Stimulated activated naive CD8-positive, alpha-beta T cell treated with anti-CD3 and anti-CD28 coated beads, Interleukin-15, Interleukin-2, amounts not matched to agents 100 ng/mL and 50 ng/mL, for 24 hours (primary cell): Measurements from ENCODE around the gene GNG4.

Source experiments
- H3K27ac Mint-ChIP-seq: one replicate; pipeline ENCODE4 v1.8.0; 2021; ENCODE audit warnings: mild to moderate bottlenecking, mixed read lengths
- H3K27me3 Mint-ChIP-seq: one replicate; pipeline ENCODE4 v1.8.0; 2021; ENCODE audit warnings: mixed read lengths
- H3K36me3 Mint-ChIP-seq: one replicate; pipeline ENCODE4 v1.8.0; 2021; ENCODE audit warnings: low read depth, mixed read lengths
- H3K4me1 Mint-ChIP-seq: one replicate; pipeline ENCODE4 v1.8.0; 2021; ENCODE audit warnings: low read depth, mixed read lengths
- H3K4me3 Mint-ChIP-seq: one replicate; pipeline ENCODE4 v1.8.0; 2021; ENCODE audit warnings: mild to moderate bottlenecking, mixed read lengths
- H3K9me3 Mint-ChIP-seq: one replicate; pipeline ENCODE4 v1.8.0; 2021; ENCODE audit warnings: mixed read lengths

Gene GNG4

GRCh38 chr1:235516862-235517446, 132.6 kb downstream of the GNG4 start:
- Mint-ChIP-seq H3K4me3 (no peak overlapping the region), H3K27ac (no peak overlapping the region), H3K27me3 (peaks cover 10% of the 10 kb centered on the region), H3K4me1 (peaks cover 8% of the 10 kb centered on the region), H3K36me3 (no peaks in the 10 kb centered on the region), H3K9me3 (no peaks in the 10 kb centered on the region)

GRCh38 chr1:235515844-235516512, 133.6 kb downstream of the GNG4 start:
- H3K27ac Mint-ChIP-seq = no peak overlapping the region
- H3K9me3 Mint-ChIP-seq = no peaks in the 10 kb centered on the region

GRCh38 chr1:235513495-235514366, 135.9 kb downstream of the GNG4 start:
- Mint-ChIP-seq H3K27ac (no peak overlapping the region), H3K4me1 (peaks cover 8% of the 10 kb centered on the region), H3K4me3 (no peak overlapping the region), H3K36me3 (no peaks in the 10 kb centered on the region), H3K27me3 (peaks cover 7% of the 10 kb centered on the region), H3K9me3 (no peaks in the 10 kb centered on the region)

More at GRCh38 chr1:235515844-235516512, 133.6 kb downstream of the GNG4 start:
- peaks cover 8% of the 10 kb centered on the region for H3K4me1 Mint-ChIP-seq
- no peak overlapping the region for H3K4me3 Mint-ChIP-seq
- H3K36me3 Mint-ChIP-seq = no peaks in the 10 kb centered on the region
- peaks cover 10% of the 10 kb centered on the region for H3K27me3 Mint-ChIP-seq

GRCh38 chr1:235511470-235512240, 137.9 kb downstream of the GNG4 start:
- H3K27ac Mint-ChIP-seq = no peak overlapping the region
- peaks cover 7% of the 10 kb centered on the region for H3K27me3 Mint-ChIP-seq
- H3K4me1 Mint-ChIP-seq = peaks cover 13% of the 10 kb centered on the region
- no peaks in the 10 kb centered on the region for H3K36me3 Mint-ChIP-seq
- H3K9me3 Mint-ChIP-seq = no peaks in the 10 kb centered on the region
- no peak overlapping the region for H3K4me3 Mint-ChIP-seq

GRCh38 chr1:235510823-235511222, 138.8 kb downstream of the GNG4 start:
- H3K36me3 Mint-ChIP-seq = no peaks in the 10 kb centered on the region
- H3K27ac Mint-ChIP-seq = no peak overlapping the region
- no peak overlapping the region for H3K4me3 Mint-ChIP-seq

GRCh38 chr1:235507623-235508022, 142.0 kb downstream of the GNG4 start:
- Mint-ChIP-seq H3K4me1 (peaks cover 28% of the 10 kb centered on the region), H3K36me3 (no peaks in the 10 kb centered on the region), H3K27ac (no peak overlapping the region), H3K27me3 (peaks cover 4% of the 10 kb centered on the region), H3K4me3 (no peak overlapping the region), H3K9me3 (no peaks in the 10 kb centered on the region)

More at GRCh38 chr1:235510823-235511222, 138.8 kb downstream of the GNG4 start:
- peaks cover 21% of the 10 kb centered on the region for H3K4me1 Mint-ChIP-seq
- peaks cover 7% of the 10 kb centered on the region for H3K27me3 Mint-ChIP-seq
- no peaks in the 10 kb centered on the region for H3K9me3 Mint-ChIP-seq

- peak overlapping the region; percentile 96 for H3K27ac Mint-ChIP-seq
- H3K36me3 Mint-ChIP-seq = peaks cover 6% of the 10 kb centered on the region
- H3K9me3 Mint-ChIP-seq = no peaks in the 10 kb centered on the region
- H3K4me3 Mint-ChIP-seq = peak overlapping the region; percentile 92
- peaks cover 41% of the 10 kb centered on the region for H3K4me1 Mint-ChIP-seq
- peaks cover 3% of the 10 kb centered on the region for H3K27me3 Mint-ChIP-seq
Observed at GRCh38 chr1:235504494-235505222, 144.9 kb downstream of the GNG4 start.

- H3K27ac Mint-ChIP-seq = peak within 1 kb of the TSS; percentile 96
- no peaks in the 10 kb centered on the region for H3K9me3 Mint-ChIP-seq
- peak within 1 kb of the TSS; percentile 92 for H3K4me3 Mint-ChIP-seq
- H3K4me1 Mint-ChIP-seq = peaks cover 41% of the 10 kb centered on the region
- peaks cover 6% of the 10 kb centered on the region for H3K36me3 Mint-ChIP-seq
- peaks cover 3% of the 10 kb centered on the region for H3K27me3 Mint-ChIP-seq
Observed at GRCh38 chr1:235504122-235504493, 145.5 kb downstream of the GNG4 start, which contains the start of gene B3GALNT2. Gene B3GALNT2 (minus strand): TSS chr1:235504452. CDS start chr1:235504252, 200 bp downstream.

GRCh38 chr1:235503403-235504121, 146.0 kb downstream of the GNG4 start:
- H3K27me3 Mint-ChIP-seq = peaks cover 3% of the 10 kb centered on the region
- peak overlapping the region; percentile 69 for H3K27ac Mint-ChIP-seq
- peaks cover 6% of the 10 kb centered on the region for H3K36me3 Mint-ChIP-seq
- H3K9me3 Mint-ChIP-seq = no peaks in the 10 kb centered on the region
- H3K4me1 Mint-ChIP-seq = peaks cover 41% of the 10 kb centered on the region
- peak overlapping the region; percentile 92 for H3K4me3 Mint-ChIP-seq

GRCh38 chr1:235502601-235503402, 146.8 kb downstream of the GNG4 start:
- Mint-ChIP-seq H3K4me1 (peaks cover 41% of the 10 kb centered on the region), H3K9me3 (no peaks in the 10 kb centered on the region), H3K27me3 (peaks cover 3% of the 10 kb centered on the region), H3K36me3 (peaks cover 6% of the 10 kb centered on the region), H3K27ac (peak overlapping the region; percentile 69), H3K4me3 (peak overlapping the region; percentile 92)

- peaks cover 6% of the 10 kb centered on the region for H3K36me3 Mint-ChIP-seq
- H3K27me3 Mint-ChIP-seq = peaks cover 3% of the 10 kb centered on the region
- no peaks in the 10 kb centered on the region for H3K9me3 Mint-ChIP-seq
- no peak overlapping the region for H3K4me3 Mint-ChIP-seq
- peaks cover 30% of the 10 kb centered on the region for H3K4me1 Mint-ChIP-seq
- H3K27ac Mint-ChIP-seq = no peak overlapping the region
Observed at GRCh38 chr1:235500971-235501540, 148.5 kb downstream of the GNG4 start.
